Vagina (tissue), 2 donors: ENCODE results near the gene ADPRH.

Source experiments
- POLR2A ChIP-seq, 2 donors: fragments of 450-650 bp; IDR thresholded peaks; one replicate each; pipeline ENCODE4 v1.6.1; 2017; ENCODE audit warnings: antibody characterized with exemption in 2 of 2, mild to moderate bottlenecking in 2 of 2, moderate library complexity in 2 of 2
- POLR2AphosphoS5 ChIP-seq, 2 donors: sonication (generic); formaldehyde crosslinking; IDR thresholded peaks; one replicate each; pipeline ENCODE4 v1.9.0; 2017; ENCODE audit warnings: antibody characterized with exemption in 2 of 2, mild to moderate bottlenecking in 2 of 2, low read depth in 1 of 2; ENCODE audit not compliant: insufficient read depth in 1 of 2
- TF ChIP-seq, protein P1 (sequence below), 3 experiments: fragments of 450-650 bp in 2 of 3; fragments of 200-600 bp in 1 of 3; sonication (generic) in 1 of 3; IDR thresholded peaks; one replicate each; pipeline ENCODE4 v1.5.1; 2017 to 2019; ENCODE audit warnings: antibody characterized with exemption in 3 of 3, mild to moderate bottlenecking in 2 of 3, moderate library complexity in 2 of 3

DNA sequence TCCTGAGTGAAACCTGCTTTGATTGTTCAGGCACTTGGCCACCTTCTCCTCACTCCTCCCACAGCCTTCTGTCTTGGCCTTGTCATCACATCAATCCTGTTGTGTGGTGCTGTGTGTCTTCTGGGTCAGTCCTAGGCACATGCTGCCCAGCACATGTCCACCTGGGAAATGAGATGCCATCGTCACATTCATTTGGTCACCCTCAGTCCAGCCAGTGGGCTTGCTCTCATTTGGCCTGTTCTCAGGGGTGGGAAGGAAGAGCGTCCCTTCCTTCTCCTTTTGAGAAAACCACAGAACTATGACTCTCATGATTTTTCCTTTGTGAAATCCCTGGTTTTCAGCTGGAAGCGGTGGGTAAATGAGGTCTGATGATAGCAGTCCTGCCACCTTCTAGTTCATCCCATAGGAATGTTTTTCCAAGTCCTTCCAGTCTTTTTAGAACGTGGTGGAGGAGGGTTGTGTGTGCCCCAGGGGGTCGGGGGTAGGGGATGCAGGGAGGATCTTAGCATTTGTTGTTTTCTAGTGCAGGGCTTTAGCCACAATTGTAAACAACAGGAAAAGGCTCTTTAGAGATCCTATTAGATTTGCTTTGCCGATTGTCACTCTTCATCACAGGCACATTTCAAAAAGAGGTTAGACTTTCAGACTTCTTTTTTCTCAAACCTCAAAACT is 9.9 kb downstream of the ADPRH start:
- TF ChIP-seq, protein P1, sequence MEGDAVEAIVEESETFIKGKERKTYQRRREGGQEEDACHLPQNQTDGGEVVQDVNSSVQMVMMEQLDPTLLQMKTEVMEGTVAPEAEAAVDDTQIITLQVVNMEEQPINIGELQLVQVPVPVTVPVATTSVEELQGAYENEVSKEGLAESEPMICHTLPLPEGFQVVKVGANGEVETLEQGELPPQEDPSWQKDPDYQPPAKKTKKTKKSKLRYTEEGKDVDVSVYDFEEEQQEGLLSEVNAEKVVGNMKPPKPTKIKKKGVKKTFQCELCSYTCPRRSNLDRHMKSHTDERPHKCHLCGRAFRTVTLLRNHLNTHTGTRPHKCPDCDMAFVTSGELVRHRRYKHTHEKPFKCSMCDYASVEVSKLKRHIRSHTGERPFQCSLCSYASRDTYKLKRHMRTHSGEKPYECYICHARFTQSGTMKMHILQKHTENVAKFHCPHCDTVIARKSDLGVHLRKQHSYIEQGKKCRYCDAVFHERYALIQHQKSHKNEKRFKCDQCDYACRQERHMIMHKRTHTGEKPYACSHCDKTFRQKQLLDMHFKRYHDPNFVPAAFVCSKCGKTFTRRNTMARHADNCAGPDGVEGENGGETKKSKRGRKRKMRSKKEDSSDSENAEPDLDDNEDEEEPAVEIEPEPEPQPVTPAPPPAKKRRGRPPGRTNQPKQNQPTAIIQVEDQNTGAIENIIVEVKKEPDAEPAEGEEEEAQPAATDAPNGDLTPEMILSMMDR (IDR thresholded peaks at IDR 0.05): no peak
- TF ChIP-seq POLR2A (IDR thresholded peaks at IDR 0.05) (no peak), POLR2AphosphoS5 (IDR thresholded peaks at IDR 0.05; ENCODE audit: insufficient read depth in 1 of 2, low read depth in 1 of 2) (no peak)
